Mucosa of descending colon (tissue), 3 donors: ENCODE results near the gene KHDC1. TPM values are rescaled to one million over a fixed set of nuclear protein-coding genes. Genes with fewer than 3 reads are reported as not detected.
"Not testable (repeated sequence)": the region's sequence is repeated elsewhere in the genome, so short reads cannot be mapped to it uniquely, and the experiment has no call there.

Source experiments
- ATAC-seq: fragments of 200-7000 bp; cut with Tn5 transposase; one replicate; pipeline ENCODE4 v1.9.1; 2020; ENCODE audit warnings: mild to moderate bottlenecking, moderate library complexity
- DNase-seq, 3 donors: peaks; one replicate each; pipeline ENCODE4 v3.0.0-alpha.2; 2020
- H3K36me3 ChIP-seq: fragments of 200-600 bp; one replicate; pipeline ENCODE4 v1.8.0; 2021; ENCODE audit warnings: low read depth, mild to moderate bottlenecking
- H3K4me1 ChIP-seq: fragments of 200-600 bp; one replicate; pipeline ENCODE4 v1.8.0; 2021; ENCODE audit warnings: low read depth, mild to moderate bottlenecking
- H3K4me3 ChIP-seq: fragments of 200-600 bp; one replicate; pipeline ENCODE4 v1.8.0; 2021; ENCODE audit warnings: mild to moderate bottlenecking
- H3K9me3 ChIP-seq: fragments of 200-600 bp; one replicate; pipeline ENCODE4 v1.8.0; 2021; ENCODE audit warnings: mild to moderate bottlenecking
- CTCF ChIP-seq: fragments of 200-600 bp; IDR thresholded peaks from one replicate; pipeline ENCODE4 v1.8.0; 2022; ENCODE audit warnings: antibody characterized with exemption, mild to moderate bottlenecking
- intact Hi-C, 2 donors: fragments of 100-400 bp; cut with DNase I in 1 of 2; cut with micrococcal nuclease in 1 of 2; formaldehyde crosslinking; loops; one replicate each; pipeline versions ENCODE4 v1.11.0 to v1.11.1; 2022; cut with DNase I, micrococcal nuclease
- total RNA-seq, 3 donors: library from RNA; stranded (reverse); fragmentation: NEBNext Ultra II Directional in 2 of 3; extraction: Animal tissue kit (Norgen Biotek cat#: 25700) in 2 of 3; gene quantifications; one replicate each; pipeline versions ENCODE4 v1.2.1 to v1.2.4, GENCODE V29; 2021 to 2023
- donor health status: DM: no; HTN: no; CAD: no; lungs with moderate emphysema.
- donor health status: DM: no; HTN: no; CAD: no.
- donor health status: DM: no; HTN: yes; CAD: no.

KHDC1 gene
- total RNA-seq, 3 donors from 2014 or later = 0.75 to 1.7 (median 0.84) TPM

- no peak for ATAC-seq
- intact Hi-C loops = no loop called here
- Histone ChIP-seq H3K9me3 (no peaks in the 10 kb centered on the region), H3K4me1 (no peaks in the 10 kb centered on the region), H3K36me3 (no peaks in the 10 kb centered on the region), H3K4me3 (no peak overlapping the region)
- no peak for DNase-seq
- TF ChIP-seq CTCF = no peak
Measured at GRCh38 chr6:73240730-73241129, 22.3 kb downstream of the KHDC1 start.

GRCh38 chr6:73236144-73236750 lies 26.7 kb downstream of the KHDC1 start:
- no peak for TF ChIP-seq CTCF
- no peaks in the 10 kb centered on the region for H3K36me3 ChIP-seq
- DNase-seq (no peak), ATAC-seq (no peak)
- H3K4me1 ChIP-seq = no peaks in the 10 kb centered on the region
- H3K9me3 ChIP-seq = no peaks in the 10 kb centered on the region
- intact Hi-C loops = no loop called here
- H3K4me3 ChIP-seq = no peak overlapping the region

GRCh38 chr6:73234733-73235132 lies 28.3 kb downstream of the KHDC1 start:
- intact Hi-C loops = no loop called here
- TF ChIP-seq CTCF = no peak

GRCh38 chr6:73233971-73234370 lies 29.0 kb downstream of the KHDC1 start:
- H3K9me3 ChIP-seq, H3K36me3 ChIP-seq, H3K4me3 ChIP-seq, intact Hi-C loops, ATAC-seq, H3K4me1 ChIP-seq, DNase-seq: not testable (repeated sequence)

More at GRCh38 chr6:73234733-73235132, 28.3 kb downstream of the KHDC1 start:
- ATAC-seq (no peak), DNase-seq (no peak)
- H3K36me3 ChIP-seq = no peaks in the 10 kb centered on the region
- no peaks in the 10 kb centered on the region for H3K9me3 ChIP-seq
- H3K4me1 ChIP-seq = no peaks in the 10 kb centered on the region
- no peak overlapping the region for H3K4me3 ChIP-seq

- no peak overlapping the region for H3K4me3 ChIP-seq
- no peak for TF ChIP-seq CTCF
- no peak for ATAC-seq
- DNase-seq = no peak
- no peaks in the 10 kb centered on the region for H3K9me3 ChIP-seq
- no peaks in the 10 kb centered on the region for H3K4me1 ChIP-seq
- H3K36me3 ChIP-seq = no peaks in the 10 kb centered on the region
- intact Hi-C loops = no loop called here
Measured at GRCh38 chr6:73233048-73233447, 29.9 kb downstream of the KHDC1 start.

- Histone ChIP-seq H3K36me3 (no peaks in the 10 kb centered on the region), H3K4me1 (no peaks in the 10 kb centered on the region), H3K4me3 (no peak overlapping the region), H3K9me3 (no peaks in the 10 kb centered on the region)
- intact Hi-C loops = no loop called here
- TF ChIP-seq CTCF = no peak
- ATAC-seq (no peak), DNase-seq (no peak)
Measured at GRCh38 chr6:73231986-73232391, 31.0 kb downstream of the KHDC1 start.
